GM12878 (cell line): ENCODE results near the gene C15orf39.

Source experiments
- CTCF ChIP-seq, 3 experiments: IDR thresholded peaks in 2 of 3; conservative IDR thresholded peaks in 1 of 3; 2 replicates each; pipeline ENCODE4 v1.5.1; 2011; ENCODE audit warnings: low read depth in 3 of 3, low read length in 3 of 3, mild to moderate bottlenecking in 3 of 3, control low read depth in 2 of 3, moderate library complexity in 2 of 3, inconsistent platforms in 1 of 3, mixed read lengths in 1 of 3; ENCODE audit not compliant: control insufficient read depth in 2 of 3, insufficient read depth in 1 of 3; ENCODE audit errors: extremely low read depth in 1 of 3
- FOS ChIP-seq: IDR thresholded peaks from 3 replicates; pipeline ENCODE4 v1.6.1; 2011; ENCODE audit warnings: borderline replicate concordance; ENCODE audit not compliant: insufficient read length; ENCODE audit errors: extremely low read depth
- MEF2A ChIP-seq: IDR thresholded peaks from 2 replicates; pipeline ENCODE4 v1.6.1; 2011; ENCODE audit warnings: low read depth, mild to moderate bottlenecking, low read length, moderate library complexity; ENCODE audit not compliant: insufficient read depth
- MTA2 ChIP-seq: fragments of 450-650 bp; IDR thresholded peaks from 2 replicates; pipeline ENCODE4 v1.6.1; 2016; ENCODE audit warnings: low read depth, mild to moderate bottlenecking, moderate library complexity
- POLR2A ChIP-seq: IDR thresholded peaks from 2 replicates; pipeline ENCODE4 v1.6.1; 2011; ENCODE audit warnings: low read depth, mild to moderate bottlenecking, low read length
- RB1 ChIP-seq: fragments of 450-650 bp; formaldehyde crosslinking; IDR thresholded peaks from 2 replicates; pipeline ENCODE4 v1.6.1; 2017; ENCODE audit warnings: mild to moderate bottlenecking, borderline replicate concordance
- SPI1 ChIP-seq: IDR thresholded peaks from 2 replicates; pipeline ENCODE4 v1.6.1; 2011; ENCODE audit warnings: low read depth, mild to moderate bottlenecking, low read length, moderate library complexity, borderline replicate concordance; ENCODE audit not compliant: insufficient read depth
- TBL1XR1 ChIP-seq: IDR thresholded peaks from 2 replicates; pipeline ENCODE4 v1.6.1; 2012; ENCODE audit warnings: low read depth, low read length, improper control_type of control experiment
- ZBTB11 ChIP-seq: fragments of 450-650 bp; formaldehyde crosslinking; IDR thresholded peaks from 2 replicates; pipeline ENCODE4 v1.5.0; 2022; ENCODE audit warnings: mild to moderate bottlenecking, missing genetic modification characterization

- no peak for TF ChIP-seq CTCF (IDR thresholded peaks at IDR 0.05 in 2 of 3, conservative IDR thresholded peaks at IDR 0.05 in 1 of 3; ENCODE audit: control insufficient read depth in 2 of 3, extremely low read depth in 1 of 3, insufficient read depth in 1 of 3, low read depth in 3 of 3, low read length in 3 of 3)
- no peak for TF ChIP-seq RB1
- TF ChIP-seq ZBTB11 (CRISPR knock-in tag), result no peak
- TF ChIP-seq MEF2A, result no peak
- no peak for TF ChIP-seq SPI1
- TF ChIP-seq FOS, result no peak
- no peak for TF ChIP-seq TBL1XR1
- no peak for TF ChIP-seq POLR2A
- TF ChIP-seq MTA2, result no peak
These were observed 22.5 kb upstream of the C15orf39 start for GRCh38 chr15:75178938-75179745.
